ENCODE data around the gene ST7L. TPM values are rescaled to one million over a fixed set of nuclear protein-coding genes. Genes with fewer than 3 reads are reported as not detected.

The ST7L gene
- total RNA-seq, 1 experiment from 2014 or later = 18.0 TPM

GRCh38 chr1:112638110-112638428 is 19.1 kb upstream of the ST7L start (continued):
- TF ChIP-seq ZNF219 (CRISPR knock-in tag; IDR thresholded peaks at IDR 0.05; ENCODE audit: borderline replicate concordance) = no peak
- TF ChIP-seq ARID4B (CRISPR knock-in tag; IDR thresholded peaks at IDR 0.05; ENCODE audit: borderline replicate concordance) = no peak
- TF ChIP-seq SP1 (CRISPR knock-in tag; conservative IDR thresholded peaks at IDR 0.05) = no peak

GRCh38 chr1:112637254-112638109 is 18.5 kb upstream of the ST7L start:
- peaks cover 10% of the 10 kb centered on the region for H3K36me3 Mint-ChIP-seq
- peak overlapping the region; percentile 78 for H3K27ac Mint-ChIP-seq
- DNase-seq (ENCODE audit: low spot score) (no peak), ATAC-seq (no peak)
- no peak for TF ChIP-seq ERG (CRISPR knock-in tag; IDR thresholded peaks at IDR 0.05)
- no peak for TF ChIP-seq ZNF219 (CRISPR knock-in tag; IDR thresholded peaks at IDR 0.05; ENCODE audit: borderline replicate concordance)
- no peak for TF ChIP-seq ZNF532 (CRISPR knock-in tag; IDR thresholded peaks at IDR 0.05; ENCODE audit: borderline replicate concordance)
- TF ChIP-seq ZNF416 (CRISPR knock-in tag; IDR thresholded peaks at IDR 0.05) = no peak
- no peak for TF ChIP-seq NFATC4 (CRISPR knock-in tag; IDR thresholded peaks at IDR 0.05)
- TF ChIP-seq RORB (CRISPR knock-in tag; IDR thresholded peaks at IDR 0.05) = no peak
- no peak for TF ChIP-seq SMAD4 (CRISPR knock-in tag; IDR thresholded peaks at IDR 0.05)
- TF ChIP-seq IRF2 (CRISPR knock-in tag; IDR thresholded peaks at IDR 0.05; ENCODE audit: borderline replicate concordance, low read depth) = no peak
- no peak for TF ChIP-seq ATF1 (CRISPR knock-in tag; IDR thresholded peaks at IDR 0.05)
- no peak for TF ChIP-seq NR1H2 (CRISPR knock-in tag; IDR thresholded peaks at IDR 0.05)
- H3K4me3 Mint-ChIP-seq = no peak overlapping the region
- POLR2A ChIA-PET = no interaction called here
- H3K4me1 Mint-ChIP-seq = peaks cover 6% of the 10 kb centered on the region
- H3K27me3 Mint-ChIP-seq (ENCODE audit: low read depth) = no peaks in the 10 kb centered on the region
- peaks cover 10% of the 10 kb centered on the region for H3K9me3 Mint-ChIP-seq
- CTCF ChIA-PET = no interaction called here

GRCh38 chr1:112636597-112637253 is 17.8 kb upstream of the ST7L start:
- H3K36me3 Mint-ChIP-seq = peaks cover 10% of the 10 kb centered on the region
- ATAC-seq (no peak), DNase-seq (ENCODE audit: low spot score) (no peak)
- no peak overlapping the region for H3K27ac Mint-ChIP-seq
- CTCF ChIA-PET = no interaction called here
- no peak overlapping the region for H3K4me3 Mint-ChIP-seq
- no peaks in the 10 kb centered on the region for H3K27me3 Mint-ChIP-seq (ENCODE audit: low read depth)
- peaks cover 6% of the 10 kb centered on the region for H3K4me1 Mint-ChIP-seq
- POLR2A ChIA-PET = no interaction called here
- H3K9me3 Mint-ChIP-seq = peaks cover 10% of the 10 kb centered on the region
- TF ChIP-seq, protein P1, sequence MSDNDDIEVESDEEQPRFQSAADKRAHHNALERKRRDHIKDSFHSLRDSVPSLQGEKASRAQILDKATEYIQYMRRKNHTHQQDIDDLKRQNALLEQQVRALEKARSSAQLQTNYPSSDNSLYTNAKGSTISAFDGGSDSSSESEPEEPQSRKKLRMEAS (CRISPR knock-in tag; IDR thresholded peaks at IDR 0.05) = no peak
- TF ChIP-seq NFYB (CRISPR knock-in tag; conservative IDR thresholded peaks at IDR 0.05; ENCODE audit: low read depth) (no peak), ZNF121 (CRISPR knock-in tag; IDR thresholded peaks at IDR 0.05) (no peak), JAZF1 (CRISPR knock-in tag; IDR thresholded peaks at IDR 0.05) (no peak)
- TF ChIP-seq, protein P2, sequence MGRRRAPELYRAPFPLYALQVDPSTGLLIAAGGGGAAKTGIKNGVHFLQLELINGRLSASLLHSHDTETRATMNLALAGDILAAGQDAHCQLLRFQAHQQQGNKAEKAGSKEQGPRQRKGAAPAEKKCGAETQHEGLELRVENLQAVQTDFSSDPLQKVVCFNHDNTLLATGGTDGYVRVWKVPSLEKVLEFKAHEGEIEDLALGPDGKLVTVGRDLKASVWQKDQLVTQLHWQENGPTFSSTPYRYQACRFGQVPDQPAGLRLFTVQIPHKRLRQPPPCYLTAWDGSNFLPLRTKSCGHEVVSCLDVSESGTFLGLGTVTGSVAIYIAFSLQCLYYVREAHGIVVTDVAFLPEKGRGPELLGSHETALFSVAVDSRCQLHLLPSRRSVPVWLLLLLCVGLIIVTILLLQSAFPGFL (CRISPR knock-in tag; IDR thresholded peaks at IDR 0.05; ENCODE audit: borderline replicate concordance) = no peak
- TF ChIP-seq, protein P3, sequence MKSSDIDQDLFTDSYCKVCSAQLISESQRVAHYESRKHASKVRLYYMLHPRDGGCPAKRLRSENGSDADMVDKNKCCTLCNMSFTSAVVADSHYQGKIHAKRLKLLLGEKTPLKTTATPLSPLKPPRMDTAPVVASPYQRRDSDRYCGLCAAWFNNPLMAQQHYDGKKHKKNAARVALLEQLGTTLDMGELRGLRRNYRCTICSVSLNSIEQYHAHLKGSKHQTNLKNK (CRISPR knock-in tag; IDR thresholded peaks at IDR 0.05) = no peak

Measured in WTC11 (cell line).